GM13977 (cell line): ENCODE data around the gene CS.
"Not testable (repeated sequence)": the region's sequence is repeated elsewhere in the genome, so short reads cannot be mapped to it uniquely, and the experiment has no call there.

ENCODE experiments used
- DNase-seq: peaks from one replicate; pipeline ENCODE4 v3.0.0; 2012; ENCODE audit warnings: low spot score
- CTCF ChIP-seq: IDR thresholded peaks from 2 replicates; pipeline ENCODE4 v1.5.1; 2012; ENCODE audit warnings: mild to moderate bottlenecking, control low read depth; ENCODE audit not compliant: insufficient read depth; ENCODE audit errors: extremely low read depth, missing control alignments
- in situ Hi-C: fragments of 300-500 bp; cut with MboI; formaldehyde crosslinking; loops from one replicate; pipeline ENCODE4 v1.12.0; 2022; ENCODE audit warnings: low sequenced_read_pairs, low pct_unique_long_range_greater_than_20kb, mixed read lengths, inconsistent platforms; ENCODE audit not compliant: unreplicated experiment

The CS gene

DNA sequence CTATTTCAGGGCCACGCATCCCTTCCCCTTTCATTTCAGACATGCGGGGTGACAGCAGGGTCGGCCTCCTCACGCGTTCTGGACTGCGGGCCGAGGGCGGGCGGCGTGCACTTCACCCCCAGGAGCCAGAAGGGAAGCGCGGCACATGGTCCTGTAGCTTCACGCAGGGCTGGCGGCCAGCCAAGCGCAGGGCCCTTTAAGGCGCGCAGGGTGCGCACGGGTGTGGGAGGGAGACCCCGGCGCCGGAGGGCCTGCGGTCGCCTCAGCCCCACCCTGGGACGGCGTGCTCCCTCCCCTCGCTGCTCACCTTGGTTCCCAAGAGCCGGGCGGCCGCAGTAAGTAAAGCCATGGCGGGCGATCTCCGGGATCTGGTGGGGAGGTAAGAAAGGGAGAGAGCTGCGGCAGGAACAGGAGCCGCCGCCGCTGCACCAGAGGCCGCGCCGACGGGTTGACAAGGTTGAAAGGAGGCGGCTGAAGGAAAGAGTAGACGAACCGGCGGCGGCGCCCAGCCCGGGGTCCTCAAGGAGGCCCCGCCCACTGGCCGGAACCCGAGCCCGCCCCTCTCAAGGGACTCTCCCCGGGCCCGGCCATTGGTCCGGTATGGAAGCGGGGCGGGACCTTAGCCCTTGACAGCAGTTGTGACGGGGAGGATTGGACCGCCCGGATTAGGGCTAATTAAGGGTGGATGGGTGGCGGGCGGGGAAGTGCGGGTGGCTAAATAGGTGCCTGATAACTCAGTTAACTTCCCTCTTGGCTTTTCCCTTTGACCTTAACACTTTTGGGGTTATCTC, at the start of gene CS:
Gene CS (minus strand): TSS at position 478 of the 791 bp plus-strand sequence. CDS start 129 bp downstream, at position 349.
- in situ Hi-C loops, result no loop called here
- TF ChIP-seq CTCF, result no peak
- peak; percentile 95 for DNase-seq

GRCh38 chr12:56348776-56349175, 48.6 kb upstream of the CS start:
- in situ Hi-C loops, result no loop called here
- TF ChIP-seq CTCF, result no peak

GRCh38 chr12:56347255-56347654, 47.1 kb upstream of the CS start:
- in situ Hi-C loops, DNase-seq: not testable (repeated sequence)

More at GRCh38 chr12:56348776-56349175, 48.6 kb upstream of the CS start:
- DNase-seq, result no peak

DNA sequence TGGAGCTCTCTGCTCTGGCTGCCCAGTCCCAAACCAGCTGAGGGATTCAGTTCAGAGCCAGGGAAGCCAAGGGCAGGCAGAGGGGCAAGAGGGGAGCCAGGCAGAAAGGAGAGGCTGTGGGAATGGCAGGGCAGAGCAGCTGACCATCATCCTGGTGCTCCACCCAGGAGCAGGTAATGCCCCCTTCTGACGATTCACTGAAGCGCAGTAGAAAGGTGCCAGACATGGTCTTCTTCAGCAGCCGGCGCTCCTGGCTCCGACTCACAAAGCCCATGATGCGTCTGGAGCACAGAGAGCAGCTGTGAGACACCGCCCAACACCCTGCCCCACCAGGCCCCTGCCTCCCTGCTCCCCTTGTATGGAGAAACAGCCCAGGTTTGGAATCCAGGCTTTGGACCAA, 46.5 kb upstream of the CS start:
- no peak for DNase-seq
- in situ Hi-C loops, result no loop called here
- TF ChIP-seq CTCF, result peak; percentile 28

DNA sequence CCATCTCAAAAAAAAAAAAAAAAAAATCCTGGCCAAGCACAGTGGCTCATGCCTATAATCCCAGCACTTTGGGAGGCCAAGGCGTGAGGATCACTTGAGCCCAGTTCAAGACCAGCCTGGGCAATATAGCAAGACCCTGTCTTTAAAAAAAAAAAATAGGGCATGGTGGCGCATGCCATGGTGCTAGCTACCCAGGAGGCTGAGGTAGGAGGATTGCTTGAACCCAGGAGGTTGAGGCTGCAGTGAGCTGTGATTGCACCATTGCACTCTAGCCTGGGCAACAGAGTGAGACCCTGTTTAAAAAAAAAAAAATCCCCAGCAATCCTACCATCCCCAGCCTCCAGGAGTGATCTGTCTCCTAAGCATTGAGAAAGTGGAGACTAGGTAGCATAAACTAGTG, 42.2 kb upstream of the CS start:
- in situ Hi-C loops, DNase-seq: not testable (repeated sequence)

- TF ChIP-seq CTCF, result no peak
- in situ Hi-C loops, result no loop called here
- no peak for DNase-seq
These were observed 41.5 kb upstream of the CS start for GRCh38 chr12:56341616-56342015.

DNA sequence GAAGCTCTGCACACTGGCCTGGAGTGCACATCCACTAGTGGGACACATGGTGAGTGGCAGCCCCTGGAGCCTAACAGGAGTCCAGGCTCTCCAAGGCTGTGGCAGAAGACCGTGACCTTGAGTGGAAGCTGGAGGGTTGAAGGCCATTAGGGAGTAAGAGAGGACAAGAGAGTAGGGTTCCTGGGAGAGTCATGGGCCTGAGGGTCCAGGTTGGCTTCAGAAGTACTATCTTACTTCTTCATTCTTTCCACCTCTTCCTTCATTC, 39.0 kb upstream of the CS start:
- in situ Hi-C loops, result no loop called here
- TF ChIP-seq CTCF, result no peak
- no peak for DNase-seq
